NCI-H2196 treated with DMSO at 0.1 percent for 48 hours (cell line): ENCODE data around the gene CSNK2A1.
"Not testable (repeated sequence)": the region's sequence is repeated elsewhere in the genome, so short reads cannot be mapped to it uniquely, and the experiment has no call there.

Experiments used
- DNase-seq: peaks from one replicate; lab custom pipeline; 2025; ENCODE audit not compliant: unreplicated experiment; lab: John Stamatoyannopoulos, UW

The CSNK2A1 gene

DNA sequence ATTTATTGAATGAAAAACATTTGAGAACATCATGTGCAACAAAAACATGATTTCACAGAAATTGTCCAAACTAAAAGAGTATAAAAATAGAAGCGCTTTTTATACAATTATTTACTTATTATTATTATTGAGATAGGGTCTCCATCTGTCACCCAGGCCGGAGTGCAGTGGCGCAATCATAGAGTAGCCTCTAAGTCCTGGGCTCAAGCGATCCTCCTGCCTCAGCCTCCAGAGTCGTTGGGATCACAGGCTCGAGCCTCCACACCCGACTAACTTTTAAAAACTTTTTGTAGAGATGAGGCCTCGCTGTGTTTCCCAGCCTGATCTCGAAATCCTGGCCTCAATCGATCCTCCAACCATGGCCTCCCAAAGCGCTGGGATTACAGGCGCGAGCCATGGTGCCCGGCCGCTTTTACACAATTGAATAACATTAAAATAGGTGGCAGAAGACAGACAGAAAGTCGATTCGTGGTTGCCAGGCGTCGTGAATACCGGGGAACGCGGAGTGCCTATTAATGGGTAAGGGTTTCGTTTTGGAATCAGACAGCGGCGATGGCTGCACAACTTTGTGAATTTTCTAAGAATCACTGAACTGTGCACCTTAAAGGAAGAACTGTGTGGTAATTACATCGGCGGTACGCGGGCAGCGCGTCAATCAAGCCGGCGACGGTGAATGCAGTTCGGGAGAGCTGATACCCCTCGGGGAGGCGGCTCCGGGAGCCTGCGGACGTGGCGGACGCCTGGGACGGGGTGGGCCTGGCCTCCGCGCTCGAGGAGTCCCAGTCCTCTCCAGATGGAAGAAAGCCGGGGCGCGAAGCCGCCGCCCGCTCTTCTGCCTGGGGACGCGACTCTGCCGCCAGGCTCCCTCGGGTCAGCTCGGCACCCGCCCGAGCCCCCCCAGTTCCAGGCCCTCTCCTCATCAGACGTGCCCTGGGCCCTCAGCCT lies 82.1 kb downstream of the CSNK2A1 start:
- no peak for DNase-seq

DNA sequence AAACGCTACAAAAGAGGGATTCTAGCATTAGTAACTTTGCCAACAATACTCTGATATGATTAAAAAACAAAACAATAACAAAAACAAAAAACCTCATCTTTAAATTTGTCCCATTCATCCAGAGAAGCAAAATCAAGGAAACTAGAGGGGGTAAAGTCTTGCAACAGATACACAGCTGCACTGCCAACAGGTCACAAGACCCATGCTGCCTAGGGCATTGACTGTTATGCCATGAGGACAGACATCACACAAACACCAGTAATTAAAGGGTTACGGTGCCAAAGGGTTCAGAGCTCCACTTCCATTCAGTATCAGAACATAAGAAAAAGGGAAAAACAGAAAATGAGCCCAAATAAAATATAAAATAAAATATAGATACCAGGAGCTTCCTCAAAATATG lies 82.9 kb downstream of the CSNK2A1 start:
- no peak for DNase-seq

DNA sequence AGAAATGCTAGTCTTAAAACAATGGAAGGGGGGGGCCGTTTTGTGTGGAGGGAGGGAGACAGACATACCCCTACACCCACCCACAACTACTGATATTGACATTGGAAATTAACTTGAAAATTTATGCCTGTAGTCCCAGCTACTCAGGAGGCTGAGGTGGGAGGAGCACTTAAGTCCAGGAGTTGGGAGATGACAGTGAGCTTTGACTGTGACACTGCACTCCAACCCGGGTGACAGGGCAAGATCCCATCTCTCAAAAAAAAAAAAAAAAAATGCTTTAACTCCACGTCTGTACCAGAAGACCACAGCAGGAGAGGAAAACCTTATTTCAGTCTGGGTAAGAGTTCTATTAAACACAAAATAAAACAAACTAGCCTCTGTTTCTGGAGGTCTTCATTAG lies 83.4 kb downstream of the CSNK2A1 start:
- no peak for DNase-seq

DNA sequence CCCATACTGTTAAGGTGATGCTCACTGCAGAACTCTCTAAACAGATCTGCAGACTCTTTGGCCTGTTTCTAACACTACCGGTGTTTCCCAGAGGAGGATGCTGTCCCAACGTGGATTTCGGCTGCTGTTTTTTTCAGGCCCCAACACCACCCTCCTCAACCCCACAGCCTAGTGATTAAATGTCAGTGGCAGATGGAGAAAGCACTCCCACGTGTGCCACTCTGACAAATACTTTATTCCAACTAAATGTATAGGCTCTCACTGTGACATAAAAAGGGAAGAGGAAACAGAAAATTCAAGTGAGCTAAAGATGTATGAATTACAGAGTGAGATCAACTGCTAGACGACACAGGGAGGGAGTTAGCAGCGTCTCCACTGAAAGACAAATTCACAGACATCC lies 84.8 kb downstream of the CSNK2A1 start:
- no peak for DNase-seq

DNA sequence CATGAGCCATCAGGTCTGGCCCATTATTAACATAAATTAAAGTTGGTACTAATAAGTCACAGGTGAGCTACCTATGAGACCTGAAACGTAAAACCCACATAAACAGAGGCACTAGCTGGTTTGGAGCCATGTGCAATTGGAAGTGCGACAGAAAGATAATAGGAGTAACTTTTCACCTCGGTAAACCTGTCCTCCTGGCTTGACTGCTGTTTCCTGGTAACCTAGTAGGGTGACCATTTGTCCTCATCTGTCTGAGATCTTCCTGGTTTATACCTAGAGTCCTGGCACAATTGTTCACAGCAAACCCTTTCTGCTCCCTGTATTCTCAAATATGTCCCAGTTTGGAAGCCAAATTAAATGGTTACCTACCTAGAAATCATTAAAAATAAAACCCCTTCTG lies 88.6 kb downstream of the CSNK2A1 start:
- no peak for DNase-seq

DNA sequence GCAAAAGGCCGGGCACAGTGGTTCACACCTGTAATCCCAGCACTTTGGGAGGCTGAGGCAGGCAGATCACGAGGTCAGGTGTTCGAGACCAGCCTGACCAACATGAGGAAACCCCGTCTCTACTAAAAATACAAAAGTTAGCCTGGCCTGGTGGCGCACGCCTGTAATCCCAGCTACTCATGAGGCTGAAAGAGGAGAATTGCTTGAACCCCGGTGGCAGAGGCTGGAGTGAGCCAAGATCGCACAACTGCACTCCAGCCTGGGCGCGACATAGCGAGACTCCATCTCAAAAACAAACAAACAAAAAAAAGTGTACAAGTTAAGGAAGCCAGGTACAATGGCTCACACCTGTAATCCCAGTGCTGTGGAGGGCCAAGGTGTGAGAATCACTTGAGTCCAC lies 91.6 kb downstream of the CSNK2A1 start:
- DNase-seq: not testable (repeated sequence)

DNA sequence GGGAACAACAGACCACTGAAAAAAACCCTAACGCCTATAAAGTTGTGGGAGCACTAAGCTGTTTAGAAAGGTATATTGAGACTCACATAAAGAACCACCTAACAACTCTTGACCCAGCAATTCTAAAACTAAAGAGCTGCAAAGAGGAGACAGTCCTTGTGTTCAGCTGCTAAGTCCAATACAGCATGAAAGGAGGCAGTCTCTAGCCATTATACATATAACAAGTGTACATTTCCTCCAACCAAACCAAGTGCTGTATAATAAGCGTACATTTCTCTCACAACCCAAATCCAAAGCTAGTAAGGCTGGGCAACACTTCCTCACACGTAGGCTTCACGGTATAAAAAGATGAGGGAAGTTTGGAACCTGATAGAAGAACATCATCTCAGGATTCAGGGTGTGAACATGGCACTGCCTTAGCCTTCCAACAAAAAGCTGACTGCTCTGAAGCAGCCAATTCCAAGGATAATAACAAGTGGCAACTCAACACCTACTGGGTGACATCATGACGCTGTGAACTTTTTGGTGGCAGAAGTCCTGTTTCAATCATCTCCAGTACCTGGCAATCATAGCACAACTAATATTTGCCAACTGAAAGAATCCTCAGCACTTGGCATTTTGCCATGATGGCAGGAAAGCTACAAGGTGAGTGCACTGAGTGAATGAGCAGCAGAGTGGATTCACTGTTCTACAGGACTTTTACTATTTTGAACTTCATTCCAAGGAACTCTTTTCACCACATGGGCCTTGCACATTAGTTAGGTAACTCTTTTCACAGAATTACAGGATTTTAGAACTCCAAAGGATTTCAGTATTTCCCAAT lies 97.9 kb downstream of the CSNK2A1 start:
- DNase-seq: no peak

DNA sequence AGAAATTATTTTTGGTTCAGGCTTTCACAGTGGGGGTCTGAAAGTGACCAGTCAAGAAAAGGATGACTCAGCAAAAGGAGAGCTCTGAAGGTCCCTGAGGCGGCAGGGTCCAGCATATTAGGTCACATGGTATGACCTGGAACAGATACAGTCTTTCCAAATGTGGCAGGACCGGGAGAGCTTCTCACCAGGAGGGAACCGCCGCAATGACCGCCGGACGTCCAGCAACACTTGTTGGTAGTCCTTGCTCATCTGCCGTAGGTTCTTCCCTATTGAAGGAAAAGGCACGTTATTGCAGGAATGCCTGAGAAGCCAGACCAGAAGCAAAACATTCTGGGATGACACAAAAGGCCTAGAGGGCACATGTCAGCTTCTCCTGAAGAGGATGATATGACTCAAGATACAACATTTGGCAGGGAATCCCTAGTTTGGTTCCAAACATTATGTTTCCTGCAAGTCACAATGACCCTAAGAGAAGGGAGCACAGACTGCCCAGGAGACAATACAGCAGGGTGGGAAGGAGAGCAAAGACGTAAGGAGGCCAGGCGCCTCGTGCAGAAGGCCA lies 98.6 kb downstream of the CSNK2A1 start:
- DNase-seq: no peak

DNA sequence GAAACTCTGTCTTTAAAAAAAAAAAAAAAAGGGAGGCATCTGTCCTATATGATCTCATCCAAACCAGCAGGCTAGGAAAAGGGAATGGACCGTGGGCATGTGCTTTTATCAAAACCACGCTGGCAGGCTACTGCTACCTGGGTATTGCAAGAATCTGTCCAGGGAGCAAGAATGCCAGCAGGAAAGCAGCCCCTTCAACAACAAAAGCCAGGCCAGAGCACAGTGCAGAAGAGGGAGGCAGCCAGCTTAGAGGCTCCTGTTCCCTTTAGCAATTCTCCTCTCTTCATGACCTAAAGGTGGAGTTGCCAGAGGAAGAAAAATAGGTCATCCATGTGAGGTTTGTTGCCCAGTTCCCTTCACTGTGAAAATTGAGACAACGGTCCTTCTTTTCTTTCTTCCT lies 99.5 kb downstream of the CSNK2A1 start:
- DNase-seq: no peak

DNA sequence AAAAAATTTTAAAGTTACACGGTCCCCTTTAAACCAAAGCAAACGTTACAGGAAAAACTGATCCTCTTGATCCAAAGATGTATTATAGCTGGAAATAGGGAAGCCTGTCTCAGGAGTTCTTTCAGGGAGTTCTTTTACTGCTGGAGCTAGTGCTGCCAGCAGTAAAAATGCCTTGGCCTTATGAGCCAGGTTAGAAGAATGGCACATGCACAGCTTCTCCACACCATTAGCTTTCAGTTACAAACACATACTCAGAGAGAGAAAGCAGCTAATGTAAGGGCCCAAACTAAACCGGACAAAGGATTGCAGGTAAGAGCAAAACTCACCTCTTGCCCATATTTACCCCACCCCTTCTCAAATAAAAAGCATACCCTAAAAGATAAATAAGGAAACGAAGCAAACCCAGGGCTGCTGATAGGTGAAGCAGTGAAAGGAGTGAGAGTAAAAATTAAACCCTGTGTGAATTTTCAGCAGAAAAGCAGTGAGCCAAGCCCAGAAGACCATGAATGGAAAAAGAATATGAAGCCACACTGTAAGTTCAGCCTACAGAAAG lies 100.3 kb downstream of the CSNK2A1 start:
- no peak for DNase-seq

DNA sequence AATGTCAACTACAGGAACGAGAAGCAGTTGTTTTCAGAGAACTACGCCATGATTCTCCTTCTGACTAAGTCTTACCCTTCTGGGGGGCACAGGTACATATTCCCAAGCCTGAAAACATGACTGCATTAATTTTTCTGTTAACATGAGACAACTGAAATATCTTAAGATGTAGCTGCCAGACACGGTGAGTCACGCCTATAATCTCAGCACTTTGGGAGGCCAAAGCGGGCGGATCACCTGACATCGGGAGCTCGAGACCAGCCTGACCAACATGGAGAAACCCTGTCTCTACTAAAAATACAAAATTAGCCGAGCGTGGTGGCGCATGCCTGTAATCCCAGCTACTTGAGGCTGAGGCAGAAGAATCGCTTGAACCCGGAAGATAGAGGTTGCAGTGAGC lies 103.0 kb downstream of the CSNK2A1 start:
- DNase-seq: no peak

DNA sequence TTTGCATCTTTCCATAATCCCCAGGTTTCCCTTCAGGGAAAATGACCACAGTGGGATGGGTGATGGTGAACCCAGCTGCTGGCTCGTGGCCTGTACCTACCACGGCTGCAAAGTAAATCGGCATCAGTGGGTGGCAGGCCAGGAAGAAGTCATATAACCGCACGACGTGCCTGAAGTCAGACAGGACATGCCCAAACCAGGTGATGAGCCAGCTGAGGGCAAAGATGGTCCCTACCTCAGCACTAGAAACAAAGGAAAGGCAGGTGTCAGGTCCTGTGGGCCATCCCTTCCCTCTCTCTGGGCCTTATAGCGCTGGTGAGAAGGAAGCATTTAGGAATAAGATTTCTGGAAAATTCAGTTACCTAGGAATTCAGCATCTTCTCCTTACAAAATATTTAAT lies 103.4 kb downstream of the CSNK2A1 start:
- DNase-seq: no peak

DNA sequence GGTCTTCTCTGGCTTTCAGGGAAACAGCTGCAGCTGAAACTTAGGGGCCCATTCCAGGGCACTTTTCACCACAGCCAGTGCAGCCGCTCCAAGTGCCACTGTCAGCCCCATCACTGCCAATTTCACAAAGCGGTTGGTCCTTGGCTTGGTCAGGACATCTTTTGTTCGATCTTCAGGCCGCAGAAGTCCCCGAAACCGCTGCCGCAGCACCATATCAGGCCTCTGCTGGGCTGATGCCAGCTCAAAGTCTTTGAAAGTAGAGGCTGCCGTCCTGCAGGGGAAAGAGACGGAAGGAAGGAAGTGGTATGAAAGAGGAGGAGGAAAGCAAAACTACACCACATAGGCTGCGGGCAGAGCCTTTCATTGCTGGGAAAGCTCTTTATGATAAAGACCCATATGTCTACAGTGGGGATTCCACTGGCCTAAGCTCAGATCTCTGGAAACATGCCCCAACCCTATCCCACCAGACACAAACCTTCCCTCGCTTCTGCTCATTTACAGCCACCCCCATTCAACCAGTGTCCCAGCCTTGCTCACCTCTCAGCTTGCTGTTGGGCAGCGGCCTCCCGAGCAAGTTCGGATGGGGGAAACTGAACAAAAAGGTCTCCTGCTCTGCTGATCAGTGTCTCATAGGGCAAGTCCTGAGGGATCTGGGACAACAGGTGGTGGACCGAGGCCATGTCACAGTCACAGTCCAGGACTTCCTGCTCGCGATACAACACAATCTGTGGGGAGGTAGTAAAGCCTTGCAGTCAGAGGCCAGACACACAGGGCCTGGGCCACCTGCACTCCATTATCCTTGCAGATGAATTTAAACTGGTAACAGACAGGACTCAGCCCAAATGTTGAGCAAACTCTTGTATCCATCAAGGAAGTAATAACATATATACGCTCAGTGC lies 104.8 kb downstream of the CSNK2A1 start:
- no peak for DNase-seq

DNA sequence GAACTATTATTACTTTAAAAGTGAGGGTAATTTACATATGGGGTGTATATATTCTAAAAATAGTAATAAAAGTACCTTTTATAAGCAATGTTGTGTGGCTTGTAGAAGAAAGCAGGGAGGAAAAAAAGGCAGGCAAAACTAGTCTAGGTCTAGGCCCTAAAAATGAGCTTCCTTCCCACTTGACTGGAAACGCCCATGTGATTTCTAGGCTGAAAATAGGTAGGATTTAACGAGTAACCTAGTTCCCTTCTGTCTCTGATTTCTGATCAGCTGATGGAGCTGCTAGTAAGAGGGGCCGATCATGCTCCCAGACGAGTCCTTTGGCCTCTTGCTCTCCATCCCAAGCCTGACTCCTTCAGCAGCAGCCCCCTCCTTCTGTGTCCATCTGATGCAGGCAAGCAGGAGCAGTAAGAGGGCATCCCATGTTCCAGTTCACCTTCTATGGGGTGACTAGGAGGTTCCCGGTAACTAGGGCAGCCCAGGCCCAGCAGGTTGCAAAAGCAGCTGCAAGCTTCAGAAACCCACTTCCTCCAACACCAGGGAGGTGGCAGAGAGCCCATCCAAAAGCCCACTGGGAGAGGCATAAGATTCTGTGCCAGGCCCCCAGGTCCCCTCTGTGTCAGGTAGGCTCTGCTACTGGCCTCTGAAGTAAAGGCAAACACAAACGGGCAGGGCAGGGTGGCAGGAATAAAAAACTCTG lies 105.7 kb downstream of the CSNK2A1 start:
- no peak for DNase-seq

DNA sequence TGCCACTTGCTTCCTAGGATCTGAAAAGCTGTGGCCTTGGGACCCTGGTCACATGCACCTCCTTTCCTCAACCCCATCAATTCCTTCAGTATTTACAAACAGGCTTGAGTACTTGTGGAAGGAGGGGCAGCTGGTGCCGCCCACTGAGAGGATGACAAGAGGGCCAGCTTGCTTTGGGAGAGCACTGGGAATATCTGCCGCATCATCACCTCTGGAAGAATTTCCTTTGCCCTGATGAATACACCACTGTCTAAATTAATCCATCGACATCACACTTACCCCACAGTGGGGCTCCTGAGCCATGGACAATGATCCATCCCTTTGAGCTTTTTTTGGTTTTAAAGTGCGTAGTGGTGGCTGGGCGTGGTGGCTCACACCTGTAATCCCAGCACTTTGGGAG lies 107.1 kb downstream of the CSNK2A1 start:
- DNase-seq: no peak

DNA sequence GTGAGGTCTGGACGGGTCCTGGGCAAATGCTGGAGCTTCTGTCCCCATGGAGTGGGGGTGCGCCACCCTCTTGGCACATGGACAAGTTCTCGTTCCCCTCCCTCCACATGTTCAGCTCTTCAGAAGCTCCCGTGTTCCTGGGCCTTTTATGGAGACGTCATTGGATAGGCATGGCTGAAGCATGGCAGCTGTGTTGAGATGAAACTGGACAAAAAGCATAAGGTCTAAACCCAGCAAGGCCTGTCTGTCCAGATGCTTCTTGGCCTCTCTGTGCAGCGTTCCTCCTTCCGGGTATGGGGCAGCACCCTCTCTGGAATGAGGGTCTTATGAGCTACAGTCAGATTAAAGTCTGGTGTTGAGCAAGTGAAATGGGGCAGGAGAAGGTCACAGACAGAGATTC lies 108.0 kb downstream of the CSNK2A1 start:
- DNase-seq: no peak

DNA sequence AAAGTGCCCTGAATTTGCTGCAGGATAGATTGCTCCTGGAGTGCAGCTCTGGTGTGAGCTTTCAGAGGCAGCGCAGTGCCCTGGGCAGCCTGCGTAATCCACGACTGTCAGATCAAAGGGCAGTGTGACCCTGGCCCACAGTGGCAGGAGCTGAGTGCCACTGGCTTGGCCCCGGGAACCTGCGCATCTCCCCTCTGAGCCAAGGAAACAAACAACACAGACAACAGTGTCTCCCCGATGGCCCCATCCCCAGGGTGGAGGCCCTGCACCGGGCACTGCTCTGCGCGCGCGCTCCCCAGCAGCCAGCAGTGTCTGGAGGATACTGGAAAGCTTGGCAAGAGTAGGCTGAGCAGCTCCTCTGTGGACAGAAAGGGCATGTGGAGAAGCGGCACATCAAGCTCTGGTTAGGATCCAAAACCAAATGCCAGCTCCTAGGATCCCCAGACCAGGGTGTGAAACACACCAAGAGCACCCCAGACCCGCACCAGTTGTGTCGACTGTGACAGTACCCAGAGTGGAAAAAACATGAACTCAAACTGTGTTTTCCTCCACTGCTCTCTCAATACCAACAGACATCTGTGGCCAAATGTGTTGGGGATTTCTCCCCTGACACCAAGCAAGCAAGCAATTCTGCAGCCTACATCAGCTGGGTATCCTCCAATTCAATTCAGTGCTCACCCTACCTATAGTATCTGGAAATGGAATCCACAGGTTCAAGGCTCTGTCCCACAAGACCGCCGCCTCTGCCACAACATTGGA lies 108.8 kb downstream of the CSNK2A1 start:
- DNase-seq: no peak

DNA sequence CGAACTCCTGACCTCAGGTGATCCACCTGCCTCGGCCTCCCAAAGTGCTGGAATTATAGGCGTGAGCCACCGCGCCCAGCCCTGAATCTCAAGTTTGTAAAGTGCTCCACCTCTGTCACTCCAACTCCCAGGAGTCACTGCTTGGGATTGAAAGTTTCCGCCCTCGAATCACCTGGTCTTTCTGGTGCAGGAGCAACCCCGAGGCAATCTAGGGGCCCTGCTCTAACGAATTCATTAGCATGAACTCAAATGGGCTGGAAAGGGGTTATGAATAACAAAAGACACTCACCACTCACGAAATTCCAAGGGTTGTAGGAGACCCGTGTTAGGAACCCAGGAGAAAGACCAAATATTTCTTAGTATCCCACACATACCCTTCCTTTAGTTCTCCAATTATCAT lies 109.4 kb downstream of the CSNK2A1 start:
- DNase-seq: no peak

DNA sequence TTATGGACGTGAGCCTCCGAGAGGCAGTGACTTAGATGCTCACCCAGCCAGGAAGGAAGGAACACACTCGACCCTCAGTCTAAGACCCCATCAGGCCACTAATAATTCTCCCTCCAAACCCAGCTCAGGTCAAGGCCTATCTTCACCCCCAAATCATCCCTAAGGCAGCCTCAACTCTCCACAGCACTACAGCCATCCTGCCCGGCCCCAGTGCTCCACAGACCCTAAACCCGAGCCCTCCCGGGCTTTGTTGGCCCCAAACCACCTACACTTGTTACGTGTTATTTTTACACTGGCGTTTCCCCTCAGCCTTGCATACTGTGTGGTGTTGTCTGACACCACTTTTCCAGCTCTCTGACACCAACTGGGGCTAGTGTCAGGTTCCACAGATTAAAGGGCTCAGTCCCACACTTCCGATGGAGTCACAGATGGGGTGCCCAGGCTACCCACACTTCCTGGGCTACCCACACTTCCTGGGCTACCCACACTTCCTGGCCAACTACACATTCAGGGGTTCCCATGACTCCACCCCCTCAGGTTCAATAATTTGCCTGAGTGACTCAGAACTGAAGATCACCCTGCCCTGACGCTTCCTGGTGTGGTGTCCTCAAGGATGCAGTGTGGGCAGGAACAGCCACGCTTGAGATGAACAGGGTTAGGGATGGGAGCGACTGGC lies 110.2 kb downstream of the CSNK2A1 start:
- no peak for DNase-seq
